Measurements from ENCODE around the gene EP400.
"Not testable (repeated sequence)": the region's sequence is repeated elsewhere in the genome, so short reads cannot be mapped to it uniquely, and the experiment has no call there.

EP400 gene

GRCh38 chr12:132066749-132067148, 117.0 kb downstream of the EP400 start:
- DNase-seq (ENCODE audit: low spot score): no peak

GRCh38 chr12:132067182-132067581, 117.4 kb downstream of the EP400 start:
- DNase-seq (ENCODE audit: low spot score): no peak

- no peak for DNase-seq (ENCODE audit: low spot score)
These were observed 118.5 kb downstream of the EP400 start for GRCh38 chr12:132068250-132068649.

- no peak for DNase-seq (ENCODE audit: low spot score)
These were observed 119.7 kb downstream of the EP400 start for GRCh38 chr12:132069336-132069985.

- DNase-seq (ENCODE audit: low spot score): no peak
These were observed 120.6 kb downstream of the EP400 start for GRCh38 chr12:132070298-132070697.

- DNase-seq (ENCODE audit: low spot score): no peak
These were observed 121.5 kb downstream of the EP400 start for GRCh38 chr12:132071040-132071810.

- no peak for DNase-seq (ENCODE audit: low spot score)
These were observed 122.2 kb downstream of the EP400 start for GRCh38 chr12:132071830-132072384.

GRCh38 chr12:132074216-132074615, 124.5 kb downstream of the EP400 start:
- no peak for DNase-seq (ENCODE audit: low spot score)

GRCh38 chr12:132075026-132075713, 125.4 kb downstream of the EP400 start:
- DNase-seq (ENCODE audit: low spot score): no peak

GRCh38 chr12:132075714-132076553, 126.2 kb downstream of the EP400 start:
- DNase-seq (ENCODE audit: low spot score): no peak

- DNase-seq (ENCODE audit: low spot score): no peak
These were observed 127.0 kb downstream of the EP400 start for GRCh38 chr12:132076711-132077110.

- peak; percentile 8 for DNase-seq (ENCODE audit: low spot score)
These were observed 127.8 kb downstream of the EP400 start for GRCh38 chr12:132077322-132078100.

- no peak for DNase-seq (ENCODE audit: low spot score)
These were observed 128.4 kb downstream of the EP400 start for GRCh38 chr12:132078190-132078589.

- no peak for DNase-seq (ENCODE audit: low spot score)
These were observed 129.5 kb downstream of the EP400 start for GRCh38 chr12:132079200-132079599.

GRCh38 chr12:132079695-132080094, 130.0 kb downstream of the EP400 start:
- no peak for DNase-seq (ENCODE audit: low spot score)

GRCh38 chr12:132080515-132080914, 130.8 kb downstream of the EP400 start:
- DNase-seq (ENCODE audit: low spot score): not testable (repeated sequence)

GRCh38 chr12:132081423-132081822, 131.7 kb downstream of the EP400 start:
- no peak for DNase-seq (ENCODE audit: low spot score)

- no peak for DNase-seq (ENCODE audit: low spot score)
These were observed 133.8 kb downstream of the EP400 start for GRCh38 chr12:132083614-132083940.

- DNase-seq (ENCODE audit: low spot score): peak; percentile 88
These were observed 134.3 kb downstream of the EP400 start for GRCh38 chr12:132083941-132084620.

GRCh38 chr12:132084621-132085290, 135.0 kb downstream of the EP400 start:
- peak; percentile 31 for DNase-seq (ENCODE audit: low spot score)

Measured in cerebellar cortex (tissue), 1 donor.